K562 (cell line): ENCODE measurements around the gene CEP131. TPM values are rescaled to one million over a fixed set of nuclear protein-coding genes. Genes with fewer than 3 reads are reported as not detected.

Experiments
- ATAC-seq: fragments of 200-7000 bp; cut with Tn5 transposase; 3 replicates; pipeline ENCODE4 v1.9.1; 2020; ENCODE audit warnings: moderate library complexity
- BruUV-seq: library from RNA; stranded (reverse); fragments of 400-500 nt; replicated peaks from 2 replicates; lab custom pipeline; 2021; lab: Mats Ljungman, UMichigan
- CTCF ChIA-PET: fragments of 300-600 bp; formaldehyde crosslinking; extraction: SDS; loops from one replicate; lab custom pipeline; 2021; ENCODE audit warnings: low intra/inter-chr PET ratio; lab: Yijun Ruan, JAX
- POLR2A ChIA-PET: fragments of 300-600, 350-650 bp; sonication (Branson Sonifier 250); formaldehyde crosslinking; extraction: SDS; loops from one replicate; lab custom pipeline; 2021; ENCODE audit warnings: antibody characterized with exemption, inconsistent platforms; lab: Yijun Ruan, JAX
- DNase-seq, 4 experiments: peaks; one replicate each; pipeline versions ENCODE4 v3.0.0 to v3.0.0-alpha.2; 2011 to 2018; ENCODE audit warnings: low spot score in 3 of 4, mixed read lengths in 3 of 4; ENCODE audit errors: extremely low read depth in 1 of 4
- FAIRE-seq: peaks from 2 replicates; lab custom pipeline; 2011; peaks lifted over from hg19 to GRCh38; lab: Jason Lieb, UNC
- H2AFZ ChIP-seq: 2 replicates; pipeline ENCODE4 v1.6.0; 2011; ENCODE audit warnings: low read depth, low read length, control low read depth, inconsistent platforms
- H3K27ac ChIP-seq: fragments of 200-600 bp; 3 replicates; pipeline ENCODE4 v1.8.0; 2011; ENCODE audit warnings: low read depth, mild to moderate bottlenecking, control low read depth, inconsistent platforms, low read length, moderate library complexity, mixed read lengths; ENCODE audit errors: extremely low read depth
- H3K27me3 ChIP-seq, 2 experiments: fragments of 300-600 bp in 1 of 2; 2 replicates in 1 of 2; 3 replicates in 1 of 2; pipeline versions ENCODE4 v1.6.0 to v1.8.0; 2011; ENCODE audit warnings: inconsistent platforms in 2 of 2, low read length in 2 of 2, mild to moderate bottlenecking in 1 of 2, mixed read lengths in 1 of 2, moderate library complexity in 1 of 2; ENCODE audit not compliant: control insufficient read depth in 2 of 2, insufficient read depth in 2 of 2
- H3K36me3 ChIP-seq: fragments of 300-600 bp; 3 replicates; pipeline ENCODE4 v1.8.0; 2011; ENCODE audit warnings: mild to moderate bottlenecking, low read length, inconsistent platforms; ENCODE audit not compliant: control insufficient read depth, insufficient read depth
- H3K4me1 ChIP-seq, 2 experiments: fragments of 200-600 bp in 1 of 2; replicated peaks in 1 of 2; 2 replicates in 1 of 2; 3 replicates in 1 of 2; pipeline versions ENCODE4 v1.5.1 to v1.8.0; 2011; ENCODE audit warnings: inconsistent platforms in 2 of 2, low read length in 2 of 2, mild to moderate bottlenecking in 1 of 2, mixed read lengths in 1 of 2, moderate library complexity in 1 of 2; ENCODE audit not compliant: control insufficient read depth in 2 of 2, insufficient read depth in 2 of 2
- H3K4me2 ChIP-seq: 2 replicates; pipeline ENCODE4 v1.6.1; 2011; ENCODE audit warnings: low read length, control low read depth, inconsistent platforms, mixed read lengths; ENCODE audit not compliant: insufficient read depth
- H3K4me3 ChIP-seq: fragments of 200-600 bp; sonication (generic), shearing (Covaris generic); 2 replicates; pipeline ENCODE4 v1.5.1; 2016; ENCODE audit warnings: control low read depth, inconsistent platforms
- H3K79me2 ChIP-seq: fragments of 200-600 bp; 3 replicates; pipeline ENCODE4 v1.8.0; 2011; ENCODE audit warnings: low read length, inconsistent platforms; ENCODE audit not compliant: control insufficient read depth, insufficient read depth
- H3K9ac ChIP-seq, 2 experiments: 2 replicates each; pipeline versions ENCODE4 v1.6.0 to v1.6.1; 2011; ENCODE audit warnings: low read depth in 2 of 2, low read length in 2 of 2, control low read depth in 1 of 2, inconsistent platforms in 1 of 2, mild to moderate bottlenecking in 1 of 2, mixed read lengths in 1 of 2; ENCODE audit not compliant: insufficient read depth in 1 of 2
- H3K9me1 ChIP-seq: one replicate; pipeline ENCODE4 v1.6.0; 2011; ENCODE audit warnings: inconsistent platforms, mild to moderate bottlenecking, low read length, moderate library complexity; ENCODE audit not compliant: control insufficient read depth, insufficient read depth
- H3K9me3 ChIP-seq: replicated peaks from 2 replicates; pipeline ENCODE4 v1.5.1; 2011; ENCODE audit warnings: low read depth, low read length, inconsistent platforms; ENCODE audit not compliant: control insufficient read depth, insufficient read depth
- H4K20me1 ChIP-seq: replicated peaks from 2 replicates; pipeline ENCODE4 v1.6.1; 2011; ENCODE audit warnings: low read length, inconsistent platforms, mixed read lengths; ENCODE audit not compliant: control insufficient read depth, insufficient read depth
- NFXL1 ChIP-seq: fragments of 450-650 bp; formaldehyde crosslinking; IDR thresholded peaks from 2 replicates; pipeline ENCODE4 v1.4.0; 2021; ENCODE audit warnings: mild to moderate bottlenecking
- RBM22 ChIP-seq: fragments of 200-400 bp; formaldehyde crosslinking; IDR thresholded peaks from 2 replicates; pipeline ENCODE4 v1.6.1; 2018; ENCODE audit warnings: low read length, low read depth; ENCODE audit not compliant: poor library complexity, severe bottlenecking
- SMAD2 ChIP-seq: fragments of 150-350 bp; IDR thresholded peaks from 2 replicates; pipeline ENCODE4 v1.6.1; 2014; ENCODE audit warnings: low read depth, mild to moderate bottlenecking, low read length
- WHSC1 ChIP-seq: IDR thresholded peaks from one replicate; pipeline ENCODE4 v1.6.1; 2012; ENCODE audit warnings: low read length, control low read depth, inconsistent platforms
- ZNF347 ChIP-seq: fragments of 450-650 bp; formaldehyde crosslinking; IDR thresholded peaks from 2 replicates; pipeline ENCODE4 v1.4.0; 2020; ENCODE audit warnings: low read depth, mild to moderate bottlenecking, moderate library complexity
- ZNF398 ChIP-seq: fragments of 250-450 bp; sonication (Bioruptor Pico); IDR thresholded peaks from 2 replicates; pipeline ENCODE4 v1.8.0; 2021; ENCODE audit warnings: moderate library complexity, mild to moderate bottlenecking, inconsistent platforms
- ZNF444 ChIP-seq: fragments of 250-450 bp; sonication (Bioruptor Pico); IDR thresholded peaks from 2 replicates; pipeline ENCODE4 v1.4.0; 2020; ENCODE audit warnings: mild to moderate bottlenecking, moderate library complexity
- WGBS: fragments of 100-300 bp; shearing (Covaris generic); methylation state at CpG from one replicate; pipeline ENCODE4 v1.1.6; 2016; ENCODE audit warnings: low coverage, mixed read lengths; ENCODE audit not compliant: insufficient coverage; ENCODE audit errors: missing lambda C conversion rate; 5-methylcytosine and 5-hydroxymethylcytosine counted together
- in situ Hi-C: fragments of 300-500 bp; cut with MboI; formaldehyde crosslinking; loops from 4 replicates; pipeline ENCODE4 v1.15.0; 2018; ENCODE audit warnings: inconsistent platforms, mixed read lengths
- intact Hi-C: fragments of 100-400 bp; cut with micrococcal nuclease; formaldehyde crosslinking; loops from 2 replicates; pipeline ENCODE4 v1.14.2; 2022
- polyA plus RNA-seq, 8 experiments: library from polyadenylated mRNA; depleted of rRNA in 4 of 8; stranded (reverse) in 5 of 8; unstranded in 3 of 8; fragments of >200 nt; fragmentation: Nextera tagmentation in 2 of 8; fragmentation: Illumina TruSeq in 1 of 8; extraction: Ambion mirVana in 2 of 8; extraction: Trizol in 1 of 8; gene quantifications; 2 replicates each; pipeline versions ENCODE4 v1.2.1 to v1.2.3, GENCODE V29; 2011 to 2014; ENCODE audit warnings: inconsistent platforms in 1 of 8, missing spikeins in 1 of 8
- total RNA-seq, 7 experiments: library from RNA; depleted of rRNA in 6 of 7; stranded (reverse); fragments of >200 nt in 6 of 7; fragmentation: Illumina TruSeq in 2 of 7; extraction: Trizol in 2 of 7; gene quantifications; 2 replicates each; pipeline versions ENCODE4 v1.2.1 to v1.2.3, GENCODE V29; 2011 to 2021; ENCODE audit warnings: low replicate concordance in 1 of 7

The CEP131 gene
- total and polyA plus RNA-seq, 9 of the 15 experiments (the other 6 are each of a cell fraction or from before 2014, with no cell fraction given), result 0.24 to 21.2 (median 2.3) TPM

GRCh38 chr17:81251709-81252301 is 29.0 kb upstream of the CEP131 start:
- CTCF ChIA-PET, result interaction anchor here (0.6 kb wide), 1 partner anchor 349 kb away, joined by 3 read pairs; no protein-coding TSS in a partner anchor
- Histone ChIP-seq H3K9me3 (no peaks in the 10 kb centered on the region), H3K79me2 (no peaks in the 10 kb centered on the region), H3K4me2 (no peak overlapping the region), H4K20me1 (no peaks in the 10 kb centered on the region; the same call in 1 of the 2 replicates), H3K27ac (no peak overlapping the region), H3K9me1 (no peaks in the 10 kb centered on the region), H3K36me3 (peaks cover 27% of the 10 kb centered on the region; the same call in 1 of the 3 replicates), H3K9ac (0 out of 4 replicates have a peak overlapping the region, but pooled peaks of 1 of the 2 experiments have one; percentile 37), H3K4me3 (no peak overlapping the region), H2AFZ (no peak overlapping the region), H3K4me1 (peaks cover 0 to 41% of the 10 kb centered on the region in 2 experiments; a peak in 2 of 5 replicates), H3K27me3 (no peaks in the 10 kb centered on the region)
- no peak for FAIRE-seq
- WGBS, result 91% methylated on average over 23 of the region's 29 CpGs
- no peak for DNase-seq
- no peak for ATAC-seq
- in situ Hi-C loops, result no loop called here
- TF ChIP-seq SMAD2, result no peak
- TF ChIP-seq ZNF398 (CRISPR knock-in tag), result no peak
- TF ChIP-seq RBM22, result peak; percentile 11
- TF ChIP-seq NFXL1 (CRISPR knock-in tag), result no peak
- no peak for TF ChIP-seq ZNF347 (CRISPR knock-in tag)
- TF ChIP-seq ZNF444 (CRISPR knock-in tag), result no peak
- TF ChIP-seq WHSC1, result no peak
- POLR2A ChIA-PET, result no interaction called here
- intact Hi-C loops, result loop anchor here (5.0 kb wide), 1 partner anchor 40 kb away; no protein-coding TSS in a partner anchor
- no TSS peak for BruUV-seq
